GM18499 (cell line): Measurements from ENCODE around the gene SH3BGR.
A peak's percentile ranks its signal among the peaks of the same experiment; 100 is the strongest.
"Not testable (repeated sequence)": the region's sequence is repeated elsewhere in the genome, so short reads cannot be mapped to it uniquely, and the experiment has no call there.

Experiments used
- ATAC-seq: cut with Tn5 transposase; IDR thresholded peaks from one replicate; pipeline ENCODE4 v1.9.1; 2021; ENCODE audit warnings: moderate number of reproducible peaks; ENCODE audit not compliant: insufficient read depth, unreplicated experiment

Gene SH3BGR

DNA sequence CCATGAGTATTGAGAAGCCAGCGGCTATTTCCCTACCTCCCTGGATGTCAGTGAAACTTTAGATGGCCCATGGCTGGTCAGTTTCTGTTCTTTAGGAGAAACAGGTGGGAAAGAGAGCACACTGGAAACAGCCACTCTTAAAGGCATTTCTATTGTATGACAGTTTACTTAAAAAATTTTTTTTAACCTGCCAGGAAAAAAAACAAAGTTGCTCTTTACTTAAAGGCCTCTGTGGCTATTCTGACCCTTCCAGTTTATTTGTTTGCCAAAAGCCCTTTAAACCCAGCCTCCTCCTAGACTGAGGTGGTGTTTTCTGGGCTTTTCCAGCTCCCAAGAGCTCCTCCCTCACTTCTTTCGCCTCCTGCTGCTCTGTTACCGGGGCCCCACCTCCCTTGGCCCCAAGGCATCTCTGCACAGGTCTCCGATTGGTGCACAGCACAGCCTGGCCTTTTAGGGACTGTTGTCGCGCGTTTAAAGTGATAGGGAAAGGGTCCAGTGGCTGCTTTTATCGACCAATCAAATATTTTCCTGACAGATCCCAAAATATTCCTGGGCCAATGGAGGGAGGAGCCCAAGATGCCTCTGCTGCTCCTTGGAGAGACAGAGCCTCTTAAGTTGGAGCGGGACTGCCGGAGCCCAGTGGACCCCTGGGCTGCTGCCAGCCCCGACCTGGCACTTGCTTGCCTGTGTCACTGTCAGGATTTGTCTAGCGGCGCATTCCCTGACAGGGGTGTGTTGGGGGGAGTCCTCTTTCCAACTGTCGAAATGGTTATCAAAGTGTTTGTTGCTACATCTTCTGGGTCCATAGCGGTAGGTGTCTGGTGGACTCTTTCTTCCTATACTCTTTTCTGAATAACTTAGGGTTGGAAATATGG, at the start of gene SH3BGR:
TSS of gene SH3BGR (plus strand) at position 639 of the 875 bp plus-strand sequence. CDS start at position 766, 127 bp downstream.
- ATAC-seq = no peak

DNA sequence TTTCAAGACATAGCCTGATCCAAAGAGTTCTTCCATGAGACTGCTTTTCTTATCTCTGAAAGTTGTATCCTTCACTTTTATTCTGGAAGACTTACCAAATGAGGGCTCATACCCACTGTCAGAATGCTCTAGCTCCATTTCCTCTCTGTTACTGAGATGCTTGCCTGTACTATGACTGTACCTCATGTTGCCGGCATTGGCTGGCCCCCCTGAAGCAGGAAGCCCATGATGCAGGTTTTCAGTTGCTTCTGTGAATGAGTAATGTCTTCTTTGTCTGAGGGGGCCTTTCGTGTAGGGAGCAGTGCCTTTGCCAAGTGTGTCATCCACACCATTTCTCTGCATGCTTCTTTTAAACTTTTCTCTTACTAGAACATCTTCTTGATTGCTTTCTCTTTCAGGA, 45.7 kb upstream of the SH3BGR start:
- ATAC-seq = no peak

DNA sequence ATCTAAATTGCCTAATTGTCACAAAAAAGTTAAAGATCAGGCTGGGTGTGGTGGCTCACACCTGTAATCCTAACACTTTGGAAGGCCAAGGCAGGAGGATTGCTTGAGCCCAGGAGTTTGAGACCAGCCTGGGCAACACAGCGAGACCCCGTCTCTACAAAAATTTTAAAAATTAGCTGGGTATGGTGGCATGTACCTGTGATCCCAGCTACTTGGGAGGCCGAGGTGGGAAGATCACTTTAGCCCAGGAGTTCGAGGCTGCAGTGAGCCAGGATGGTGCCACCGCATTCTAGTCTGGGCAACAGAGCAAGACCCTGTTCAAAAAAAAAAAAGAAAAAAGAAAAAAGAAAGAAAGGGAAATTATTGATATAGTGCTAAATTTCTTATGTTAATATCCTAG, 32.6 kb upstream of the SH3BGR start:
- not testable (repeated sequence) for ATAC-seq

DNA sequence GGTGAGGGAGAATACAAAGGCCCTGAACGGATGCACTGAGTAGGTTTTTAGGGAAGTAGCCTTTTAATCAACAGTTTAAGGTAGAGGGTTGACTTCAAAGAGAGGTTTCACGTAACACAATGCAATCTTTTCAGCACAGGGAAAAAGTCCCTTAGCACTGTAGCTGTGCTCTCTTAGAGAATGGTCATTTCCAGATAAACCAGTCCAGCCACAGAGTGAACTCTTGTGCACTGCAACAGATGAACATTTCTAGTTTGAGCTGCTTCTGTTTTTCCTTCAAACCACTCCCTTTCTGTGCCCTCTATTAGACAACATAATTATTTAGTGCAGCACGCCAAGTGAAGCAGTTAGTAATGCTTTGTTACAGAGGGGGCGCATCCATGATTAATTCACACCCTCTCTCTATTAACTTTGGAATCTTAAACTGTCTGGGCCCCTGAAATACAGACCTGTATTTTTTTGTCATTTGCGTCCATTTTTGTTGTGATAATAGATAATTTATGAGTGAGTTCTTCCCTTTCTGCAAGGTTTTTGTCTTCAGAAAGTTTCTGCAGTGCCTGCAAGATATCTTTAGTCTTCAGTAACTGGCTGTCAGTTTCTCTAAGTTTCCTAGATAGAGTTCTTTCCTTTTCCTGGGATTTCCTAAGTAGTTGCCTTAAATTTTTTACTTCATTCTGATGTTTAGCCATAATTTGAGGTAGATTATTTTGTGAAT, 29.1 kb upstream of the SH3BGR start:
- ATAC-seq = no peak

DNA sequence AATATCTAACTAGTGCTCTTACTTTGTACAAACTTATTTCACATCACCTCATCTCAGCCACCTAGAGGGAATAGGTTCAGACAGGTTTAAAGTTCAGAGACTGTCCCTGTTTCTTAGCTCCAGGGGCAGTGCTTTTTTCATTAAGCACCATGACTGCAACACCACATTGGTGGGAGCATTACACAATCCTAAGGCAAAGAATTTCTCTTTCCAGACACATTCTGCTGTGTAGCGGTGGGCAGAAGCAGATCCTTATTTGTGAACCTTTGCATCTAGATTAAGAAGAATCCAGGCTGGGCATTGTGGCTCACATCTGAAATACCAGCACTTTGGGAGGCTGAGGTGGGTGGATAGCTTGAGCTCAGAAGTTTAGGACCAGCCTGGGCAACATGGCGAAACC, 22.3 kb upstream of the SH3BGR start:
- no peak for ATAC-seq

DNA sequence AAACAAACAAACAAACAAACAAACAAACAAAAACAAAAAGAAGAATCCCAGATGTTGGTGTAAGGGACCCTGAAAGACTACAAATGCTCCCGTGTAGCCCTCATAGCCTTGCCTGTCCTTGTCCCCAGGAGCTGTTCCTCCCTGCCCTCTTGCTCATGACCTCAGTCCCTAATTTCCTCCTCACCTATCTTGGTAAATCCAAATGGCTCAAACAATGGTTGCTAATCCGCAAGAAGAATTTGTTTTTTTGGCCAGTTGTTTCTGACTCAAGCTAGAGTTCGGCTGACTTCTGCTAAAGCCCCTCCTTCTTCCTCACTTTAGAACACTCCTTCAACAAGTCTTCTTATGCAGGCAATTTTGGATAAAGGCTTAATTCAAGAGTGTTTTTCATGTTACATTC, 21.8 kb upstream of the SH3BGR start:
- ATAC-seq = no peak

DNA sequence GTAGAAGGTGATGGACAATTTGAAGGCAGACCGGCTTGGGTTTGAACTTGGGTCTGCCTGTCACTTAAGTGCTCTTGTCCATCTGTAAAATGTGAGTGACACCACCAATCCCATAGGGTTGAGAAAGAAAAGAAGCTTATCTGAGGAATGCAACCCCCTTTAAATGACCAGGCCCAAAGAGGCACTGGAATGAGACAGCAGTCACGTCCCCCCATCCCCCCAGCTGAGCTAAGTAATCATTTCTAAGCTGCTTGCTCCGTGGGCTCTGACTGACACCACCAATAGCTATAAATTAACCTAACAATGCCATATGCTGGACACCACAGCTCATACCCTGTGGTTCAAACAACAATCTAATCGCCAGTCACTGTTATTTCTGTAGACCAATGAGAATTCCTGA, 21.3 kb upstream of the SH3BGR start:
- no peak for ATAC-seq

DNA sequence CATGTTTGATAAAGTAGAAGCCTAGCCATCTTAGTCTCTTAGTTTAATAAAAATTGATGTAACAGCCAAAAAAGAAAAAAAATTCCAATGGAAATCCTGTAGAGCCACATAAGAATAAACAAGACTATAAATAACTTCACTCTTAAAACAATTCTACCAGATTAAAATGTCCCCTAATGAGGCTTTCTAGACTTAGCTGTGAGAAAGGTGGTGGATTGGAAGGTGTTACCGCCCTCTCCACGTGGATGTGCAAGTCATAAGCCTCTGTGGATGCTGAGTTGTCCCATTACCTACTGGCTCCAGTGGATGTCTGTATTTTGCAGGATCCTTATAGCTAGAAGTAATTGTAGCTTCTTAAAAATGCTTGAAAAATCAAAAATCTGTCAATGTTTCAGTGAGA, 20.8 kb upstream of the SH3BGR start:
- ATAC-seq = no peak

DNA sequence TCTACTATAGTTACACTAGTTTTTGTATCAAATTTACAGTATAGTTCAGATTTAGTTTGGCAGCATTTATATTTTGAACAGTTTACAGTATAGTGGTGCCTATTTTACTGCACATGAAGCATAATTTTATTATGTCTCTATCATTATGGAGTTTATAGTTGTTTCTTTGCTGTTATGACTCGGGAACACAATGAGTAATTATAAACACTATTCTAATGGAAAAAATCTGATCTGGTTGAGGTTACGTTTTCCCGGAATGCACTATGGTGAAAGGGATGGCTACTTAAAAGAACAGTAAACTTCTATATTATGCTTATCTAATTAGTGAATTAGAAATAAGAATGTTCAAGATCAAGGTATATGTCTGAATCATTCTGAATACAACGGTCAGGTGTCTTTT, 16.8 kb upstream of the SH3BGR start:
- ATAC-seq = no peak

DNA sequence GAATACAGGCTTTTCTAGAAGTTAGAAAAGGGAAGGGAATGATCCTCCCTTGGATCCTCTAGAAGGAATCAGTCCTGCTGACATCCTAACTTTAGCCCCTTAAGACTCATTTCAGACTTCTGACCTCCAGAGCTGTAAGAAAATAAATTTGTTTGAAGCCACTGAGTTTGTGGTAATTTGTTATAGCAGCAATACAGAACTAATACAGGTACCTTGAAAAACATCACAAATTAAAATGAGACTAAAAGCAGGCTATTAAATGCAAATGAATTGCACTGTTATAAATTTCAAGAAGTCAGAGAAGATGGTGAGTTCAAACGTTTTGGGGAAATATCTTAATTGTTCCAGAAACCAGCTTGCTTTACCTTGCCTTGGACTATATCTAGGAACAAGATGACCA, 12.5 kb upstream of the SH3BGR start:
- no peak for ATAC-seq

DNA sequence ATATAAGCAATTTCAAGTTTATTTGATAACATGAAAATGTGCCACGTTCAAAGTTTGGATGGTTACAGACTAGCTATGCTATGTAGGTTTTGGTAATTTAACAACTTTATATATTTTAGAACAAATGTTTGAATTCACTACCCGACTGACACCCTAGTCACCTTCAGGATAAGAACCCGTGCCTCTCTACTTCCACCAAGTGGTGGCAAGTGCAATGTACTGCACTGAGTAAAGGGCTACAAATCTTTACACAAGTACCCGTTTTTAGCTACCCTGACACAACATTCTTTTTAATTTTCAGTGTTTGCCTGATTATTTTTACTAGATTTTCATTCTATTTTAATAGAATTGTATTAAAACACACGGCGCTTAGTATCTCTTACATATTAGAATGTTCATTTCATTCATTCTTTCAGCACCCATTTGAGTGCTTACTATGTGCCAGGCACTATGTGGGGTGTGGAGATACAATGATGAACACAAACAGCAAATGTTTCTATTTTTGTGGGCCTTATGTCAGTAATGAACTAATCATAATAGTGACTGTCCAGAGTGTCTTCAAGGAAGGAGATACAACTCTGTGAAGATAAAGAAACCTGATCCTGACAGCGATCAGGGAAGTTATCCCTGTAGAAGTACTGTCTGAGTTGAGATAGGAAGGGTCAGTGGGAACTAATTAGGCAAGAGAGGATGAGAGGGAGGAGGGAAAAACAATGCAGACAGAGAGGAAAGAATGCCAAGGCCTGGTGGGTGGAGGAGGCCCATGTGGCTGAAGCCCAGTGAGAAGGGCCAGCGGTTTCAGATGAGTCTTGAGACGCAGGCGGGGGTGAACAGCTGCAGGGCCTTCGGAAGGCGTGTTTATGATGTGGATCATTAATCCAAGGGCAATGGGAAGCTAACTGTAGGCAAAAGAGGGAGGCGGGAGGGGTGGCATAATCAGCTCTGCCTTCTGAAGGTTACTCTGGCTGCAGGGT, 10.0 kb upstream of the SH3BGR start:
- no peak for ATAC-seq

DNA sequence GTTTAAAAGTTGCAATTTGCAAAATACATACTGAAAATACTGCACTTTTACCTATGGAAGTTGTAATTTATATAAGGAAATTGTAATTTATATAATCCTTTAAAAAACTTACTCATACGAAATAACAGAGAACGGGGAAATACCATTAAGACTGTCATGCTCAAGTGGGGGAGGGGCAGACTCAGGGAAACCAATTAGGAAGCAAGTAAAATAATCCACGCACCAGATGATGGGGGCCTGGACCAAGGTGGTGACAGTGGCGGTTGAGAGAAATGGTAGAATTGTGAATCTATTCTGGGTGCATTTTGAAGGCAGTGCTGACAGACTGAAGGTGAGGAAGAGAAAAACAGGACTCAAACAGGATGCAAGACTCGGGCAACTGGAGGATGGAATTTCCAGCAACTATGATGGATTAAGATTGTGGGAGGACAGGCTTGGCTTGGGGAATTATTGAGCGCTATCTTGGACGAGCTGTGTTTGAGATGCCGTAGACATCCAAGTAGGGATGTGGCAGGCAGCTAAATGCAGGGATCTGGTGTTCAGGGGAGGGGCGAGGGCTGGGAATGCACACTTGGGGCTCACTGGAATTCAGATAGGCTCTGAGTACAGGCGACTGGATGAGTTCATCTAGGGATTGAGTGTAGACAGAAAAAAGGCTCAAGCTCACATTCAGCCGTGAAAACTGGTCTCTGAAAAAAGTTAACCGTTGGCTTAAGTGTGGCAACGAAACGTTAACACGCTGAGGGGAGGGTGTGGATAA, 7.2 kb upstream of the SH3BGR start:
- no peak for ATAC-seq

DNA sequence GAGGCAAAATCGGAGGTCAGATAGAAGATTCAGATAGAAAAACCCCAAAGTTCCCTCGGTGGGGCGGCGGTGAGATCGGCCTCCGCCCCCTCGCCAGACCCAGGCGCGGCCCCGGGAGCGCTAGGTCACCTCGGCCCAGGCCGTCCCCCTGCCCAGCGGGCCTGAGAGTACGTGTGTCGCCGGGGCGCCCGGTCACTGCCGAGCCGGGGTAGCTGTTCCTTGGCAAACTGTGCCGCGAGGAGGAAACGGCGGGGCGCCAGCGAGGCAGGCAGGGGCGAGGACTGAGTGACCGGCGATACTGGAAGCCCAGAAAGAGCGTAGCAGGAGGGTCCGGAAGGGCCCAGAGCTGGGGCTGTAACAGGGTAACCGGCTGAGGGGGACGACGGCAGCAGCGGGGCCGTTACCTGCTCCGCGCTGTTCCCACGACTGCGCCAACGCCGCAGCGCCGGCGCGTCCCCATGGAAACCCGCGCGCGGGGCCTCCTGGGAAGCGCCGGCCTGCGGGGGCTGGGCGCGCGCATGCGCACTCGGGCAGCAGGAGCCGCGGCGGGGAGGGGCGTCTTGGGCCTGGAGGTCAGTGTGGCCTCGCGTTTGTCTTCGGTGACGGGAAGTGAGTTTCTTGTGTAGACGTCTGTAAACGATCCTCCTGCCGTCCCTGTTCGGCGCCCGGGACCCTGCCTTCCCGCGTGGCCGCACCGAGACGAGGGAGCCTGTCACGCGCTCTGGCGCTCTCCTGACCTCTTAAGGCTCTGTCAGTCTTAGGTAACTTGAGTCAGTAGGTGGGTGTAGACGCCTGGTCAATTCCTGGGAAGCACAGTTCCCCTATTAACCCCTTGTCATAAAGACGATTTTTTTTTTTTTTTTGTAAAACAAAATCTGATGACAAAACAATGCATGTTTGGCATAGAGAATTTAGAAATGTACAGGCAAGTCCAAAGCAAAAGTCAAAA, 6.2 kb upstream of the SH3BGR start, which contains the start of gene LCA5L:
TSS of gene LCA5L (minus strand) at position 458 of the 949 bp plus-strand sequence. CDS start 17,285 bp downstream, outside the sequence.
- peak; percentile 42 for ATAC-seq

DNA sequence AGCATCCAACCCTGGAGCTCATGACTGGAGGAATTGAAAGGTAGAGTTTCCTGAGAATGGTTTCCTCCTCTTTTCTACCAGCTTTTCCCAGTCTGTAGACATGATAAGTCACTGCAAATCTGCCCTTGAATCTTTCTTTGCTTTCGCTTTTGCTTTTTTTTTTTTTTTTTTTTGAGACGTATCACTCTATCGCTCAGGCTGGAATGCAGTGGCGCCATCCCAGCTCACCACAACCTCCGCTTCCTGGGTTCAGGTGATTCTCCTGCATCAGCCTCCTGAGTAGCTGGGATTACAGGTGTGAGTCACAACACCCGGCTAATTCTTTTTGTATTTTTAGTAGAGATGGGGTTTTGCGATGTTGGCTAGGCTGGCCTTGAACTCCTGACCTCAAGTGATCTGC, 4.5 kb upstream of the SH3BGR start:
- no peak for ATAC-seq

DNA sequence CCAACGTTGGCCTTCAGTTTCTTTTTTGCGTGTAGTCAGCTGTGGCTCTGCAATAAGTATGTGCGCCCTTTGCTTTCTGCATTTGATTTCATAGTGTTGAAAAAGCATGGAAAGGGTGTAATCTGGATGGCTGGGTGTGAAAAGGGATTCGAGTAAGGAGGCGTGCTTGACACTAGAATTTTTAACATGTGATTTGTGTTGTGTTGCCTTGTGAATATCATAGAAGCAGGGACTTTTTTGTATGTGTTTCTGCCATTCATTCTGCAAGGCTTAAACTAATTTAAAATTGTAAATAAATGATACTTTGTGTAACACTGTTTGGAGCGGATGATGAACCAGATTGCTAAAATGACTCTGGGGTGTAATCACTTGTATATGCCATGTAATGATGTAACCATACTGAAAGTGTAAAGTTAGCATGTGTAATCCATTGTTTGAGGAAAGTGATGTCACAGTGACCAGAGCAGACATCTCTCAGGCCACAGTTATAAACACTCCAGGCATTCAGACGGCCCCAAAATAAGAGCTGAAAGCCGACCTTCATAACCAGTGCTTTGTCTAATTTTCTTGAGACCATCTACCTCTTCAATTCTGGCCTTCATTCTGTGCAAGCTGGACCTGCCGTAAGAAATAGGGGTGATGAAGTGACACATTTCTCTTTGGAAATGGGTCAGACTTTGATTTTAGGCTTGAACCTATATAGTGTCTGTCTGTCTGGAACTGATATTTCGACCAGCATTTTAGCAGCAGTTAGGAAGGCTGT, 618 bp downstream of the SH3BGR start:
- no peak for ATAC-seq

DNA sequence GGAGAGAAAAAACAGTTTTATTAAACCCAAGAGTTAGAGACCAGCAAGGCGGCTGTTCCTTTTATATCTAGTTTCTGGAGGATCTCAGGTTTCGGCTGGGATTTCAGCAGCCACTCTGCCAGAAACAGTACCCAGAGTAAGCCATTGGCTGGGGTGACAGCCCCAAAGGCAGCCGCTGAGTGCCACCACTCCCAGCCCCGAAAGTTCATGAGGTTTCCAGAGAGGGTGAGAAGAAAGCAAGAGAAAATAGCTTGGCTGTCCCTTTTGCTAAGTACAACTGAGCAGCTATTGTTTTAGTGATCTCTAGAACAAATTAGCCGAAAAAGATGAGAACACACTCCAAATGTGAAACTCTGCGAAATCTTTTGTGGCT, 1.2 kb downstream of the SH3BGR start:
- ATAC-seq = no peak

DNA sequence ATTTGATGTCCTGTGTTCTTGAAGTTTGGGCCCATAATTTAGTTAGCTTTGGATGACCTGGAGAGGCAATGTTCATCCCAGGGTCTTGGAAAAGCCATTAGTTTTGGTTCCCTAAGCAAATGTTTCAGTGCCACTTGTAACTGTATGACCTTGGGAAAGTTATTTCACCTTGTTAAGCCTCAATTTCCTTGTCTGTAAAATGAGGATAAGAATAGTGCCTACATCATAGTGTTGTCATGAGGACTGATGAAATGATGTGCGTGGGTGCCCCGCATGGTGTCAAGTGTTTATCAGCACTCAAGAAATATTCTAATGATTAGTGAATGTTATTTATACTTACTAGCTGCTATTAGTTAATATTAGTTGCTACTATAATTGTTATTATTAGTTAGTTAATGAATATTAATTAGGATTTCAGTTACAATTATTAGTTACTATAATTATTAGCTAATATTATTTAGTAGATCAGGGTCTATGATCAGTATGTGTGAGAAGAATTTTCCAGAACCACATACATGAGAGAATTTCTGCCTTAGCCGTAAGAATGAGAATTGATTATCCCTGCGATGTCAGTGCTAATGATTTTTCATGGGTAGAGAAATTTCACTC, 1.9 kb downstream of the SH3BGR start:
- ATAC-seq = no peak
